ENCODE measurements around the gene INSRR. TPM values are rescaled to one million over a fixed set of nuclear protein-coding genes. Genes with fewer than 3 reads are reported as not detected.
A peak's percentile ranks its signal among the peaks of the same experiment; 100 is the strongest.

INSRR gene
- total RNA-seq, 1 donor from 2014 or later = 0.41 TPM

DNA sequence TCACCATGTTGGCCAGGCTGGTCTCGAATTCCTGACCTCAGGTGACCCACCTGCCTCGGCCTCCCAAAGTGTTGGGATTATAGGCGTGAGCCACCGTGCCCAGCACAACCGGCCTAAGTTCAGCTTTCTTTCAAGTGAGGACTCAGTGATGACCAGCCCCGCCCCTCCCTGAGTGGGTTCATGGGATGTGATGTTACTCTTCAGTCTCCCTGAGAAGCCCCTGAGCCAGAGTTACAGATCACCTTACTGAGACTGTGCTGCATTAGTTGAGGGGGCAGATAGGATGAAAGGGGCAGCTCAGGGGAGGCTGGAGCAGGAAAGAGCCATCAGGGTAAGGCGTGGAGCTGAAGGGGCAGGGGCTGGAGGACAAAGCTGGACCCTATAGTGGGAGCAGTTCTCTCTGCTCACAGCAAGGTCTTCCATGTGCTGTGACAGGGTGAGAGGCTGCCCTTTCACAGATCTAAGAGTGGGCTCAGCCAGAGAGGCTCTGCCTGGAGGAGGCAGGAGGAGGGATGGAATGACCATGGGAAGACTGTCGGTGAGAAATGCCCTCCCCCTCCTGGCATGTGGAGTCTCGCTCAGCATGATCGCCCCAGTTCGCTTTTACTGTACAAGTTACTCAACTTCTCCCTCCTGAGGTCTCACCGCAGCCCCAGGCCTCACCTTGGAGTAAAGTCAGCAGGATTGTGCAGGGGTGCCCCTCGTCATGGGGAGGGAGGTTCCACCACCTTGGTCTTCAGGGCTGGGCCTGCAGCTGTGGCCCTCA lies 55.6 kb downstream of the INSRR start:
- Histone ChIP-seq H3K36me3 (peaks cover 30% of the 10 kb centered on the region), H3K4me3 (no peak overlapping the region), H3K9me3 (replicated peaks) (no peaks in the 10 kb centered on the region), H3K27ac (replicated peaks) (no peak overlapping the region), H3K27me3 (ENCODE audit: low read depth) (no peaks in the 10 kb centered on the region), H3K4me1 (peaks cover 74% of the 10 kb centered on the region)
- DNase-seq = no peak
- intact Hi-C loops (cut with micrococcal nuclease) = no loop called here
- TF ChIP-seq, protein P1, sequence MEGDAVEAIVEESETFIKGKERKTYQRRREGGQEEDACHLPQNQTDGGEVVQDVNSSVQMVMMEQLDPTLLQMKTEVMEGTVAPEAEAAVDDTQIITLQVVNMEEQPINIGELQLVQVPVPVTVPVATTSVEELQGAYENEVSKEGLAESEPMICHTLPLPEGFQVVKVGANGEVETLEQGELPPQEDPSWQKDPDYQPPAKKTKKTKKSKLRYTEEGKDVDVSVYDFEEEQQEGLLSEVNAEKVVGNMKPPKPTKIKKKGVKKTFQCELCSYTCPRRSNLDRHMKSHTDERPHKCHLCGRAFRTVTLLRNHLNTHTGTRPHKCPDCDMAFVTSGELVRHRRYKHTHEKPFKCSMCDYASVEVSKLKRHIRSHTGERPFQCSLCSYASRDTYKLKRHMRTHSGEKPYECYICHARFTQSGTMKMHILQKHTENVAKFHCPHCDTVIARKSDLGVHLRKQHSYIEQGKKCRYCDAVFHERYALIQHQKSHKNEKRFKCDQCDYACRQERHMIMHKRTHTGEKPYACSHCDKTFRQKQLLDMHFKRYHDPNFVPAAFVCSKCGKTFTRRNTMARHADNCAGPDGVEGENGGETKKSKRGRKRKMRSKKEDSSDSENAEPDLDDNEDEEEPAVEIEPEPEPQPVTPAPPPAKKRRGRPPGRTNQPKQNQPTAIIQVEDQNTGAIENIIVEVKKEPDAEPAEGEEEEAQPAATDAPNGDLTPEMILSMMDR (IDR thresholded peaks at IDR 0.05; ENCODE audit: borderline replicate concordance) = no peak

DNA sequence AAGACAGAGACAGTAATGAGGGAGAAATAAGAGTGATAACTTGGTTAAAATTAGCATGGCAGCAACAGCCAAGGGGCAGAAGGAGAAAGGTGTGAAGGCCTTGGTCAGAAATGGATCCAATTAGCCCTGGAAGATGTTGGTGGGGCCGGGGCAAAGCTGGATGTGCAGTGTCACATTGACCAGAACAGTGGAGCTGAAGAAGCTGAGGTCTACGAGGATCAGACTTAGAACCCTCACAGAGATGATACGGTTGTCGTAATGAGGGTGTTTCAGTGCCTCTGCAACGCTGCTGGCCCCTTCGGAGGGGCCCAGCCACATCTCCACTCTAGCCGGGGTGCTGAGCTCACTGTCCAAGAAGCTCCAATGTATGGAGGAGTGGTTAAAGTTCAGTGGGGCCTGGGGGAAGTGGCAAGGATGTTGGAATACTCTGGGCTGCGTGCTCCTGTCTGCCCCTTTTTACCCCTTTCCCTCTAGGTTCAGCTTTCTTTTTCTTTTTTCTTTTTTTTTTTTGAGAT lies 56.4 kb downstream of the INSRR start:
- Histone ChIP-seq H3K36me3 (peaks cover 38% of the 10 kb centered on the region), H3K4me3 (no peak overlapping the region), H3K27ac (replicated peaks) (no peak overlapping the region), H3K4me1 (peaks cover 69% of the 10 kb centered on the region), H3K27me3 (ENCODE audit: low read depth) (no peaks in the 10 kb centered on the region), H3K9me3 (replicated peaks) (no peaks in the 10 kb centered on the region)
- intact Hi-C loops (cut with micrococcal nuclease) = no loop called here
- no peak for DNase-seq
- TF ChIP-seq, protein P1 (IDR thresholded peaks at IDR 0.05; ENCODE audit: borderline replicate concordance) = no peak

DNA sequence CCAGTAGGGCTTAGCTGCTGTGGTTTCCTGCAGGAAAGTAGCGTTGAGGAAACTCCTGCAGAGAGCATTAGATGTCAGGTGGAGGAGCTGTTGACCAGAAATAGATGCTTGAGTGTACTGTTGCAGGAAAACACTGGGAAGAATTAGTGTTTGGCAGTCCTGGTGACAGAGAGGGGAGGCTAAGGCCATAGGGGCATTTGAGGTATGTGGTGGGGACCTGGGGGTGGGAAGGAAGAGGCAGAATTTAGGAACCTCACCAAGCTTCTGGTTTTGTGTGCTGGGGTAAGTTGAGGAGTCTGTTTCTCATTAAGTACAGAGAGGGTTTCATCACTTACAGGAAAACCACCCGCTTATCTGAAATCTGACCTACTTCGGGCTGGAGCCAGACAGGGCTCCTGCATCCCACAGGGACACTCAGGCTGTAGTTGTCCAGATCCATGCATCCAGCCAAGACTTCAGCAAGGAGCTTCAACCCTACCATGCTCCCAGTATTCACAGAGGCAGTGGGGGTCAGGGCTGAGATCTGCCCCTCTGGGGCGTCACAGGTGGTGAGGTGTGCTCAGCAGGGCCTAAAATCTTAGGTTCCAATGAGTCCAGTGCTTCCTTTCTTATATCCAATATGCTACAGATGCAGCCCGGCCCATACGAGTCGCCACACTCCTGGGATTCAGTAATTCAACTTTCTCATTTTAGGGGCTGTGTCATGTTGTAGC lies 57.4 kb downstream of the INSRR start:
- DNase-seq = peak; percentile 31
- TF ChIP-seq, protein P1 (IDR thresholded peaks at IDR 0.05; ENCODE audit: borderline replicate concordance) = peak; percentile 41
- Histone ChIP-seq H3K27ac (replicated peaks) (peak overlapping the region; percentile 0), H3K4me1 (peaks cover 60% of the 10 kb centered on the region), H3K36me3 (peaks cover 47% of the 10 kb centered on the region), H3K9me3 (replicated peaks) (no peaks in the 10 kb centered on the region), H3K4me3 (no peak overlapping the region), H3K27me3 (ENCODE audit: low read depth) (no peaks in the 10 kb centered on the region)
- intact Hi-C loops (cut with micrococcal nuclease) = no loop called here

DNA sequence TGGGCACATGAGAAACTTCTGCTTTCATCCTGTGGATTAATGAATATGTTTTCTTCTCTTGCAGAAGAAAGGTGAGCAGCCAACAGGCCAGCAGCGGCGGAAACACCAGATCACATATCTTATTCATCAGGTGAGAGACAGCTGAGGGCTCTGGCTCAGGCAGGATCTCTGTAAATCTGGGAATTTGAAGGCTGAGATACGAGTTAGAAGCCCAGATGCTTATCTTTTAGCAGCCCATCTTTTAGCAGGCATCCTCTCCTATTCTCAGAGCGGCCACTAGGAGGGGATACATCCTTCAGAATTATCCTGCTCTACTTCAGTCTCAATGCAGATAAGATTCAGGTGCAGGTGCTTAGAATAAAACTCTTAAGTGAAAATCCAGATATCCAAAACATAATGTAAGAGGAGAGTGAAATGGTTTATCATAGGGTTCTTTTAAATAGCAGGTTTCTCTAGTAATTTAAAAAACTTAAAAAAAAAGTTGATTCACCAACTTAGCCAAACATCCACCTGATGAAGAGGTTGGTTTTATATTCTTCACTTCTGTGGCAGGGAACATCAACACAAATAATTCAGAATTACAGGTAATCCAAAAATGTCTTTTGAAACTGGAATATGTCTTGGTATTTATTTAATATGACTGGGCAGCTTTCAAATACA lies 61.6 kb downstream of the INSRR start:
- no peaks in the 10 kb centered on the region for H3K27me3 ChIP-seq (ENCODE audit: low read depth)
- H3K27ac ChIP-seq (replicated peaks) = no peak overlapping the region
- intact Hi-C loops (cut with micrococcal nuclease) = loop anchor here (10.0 kb wide), 1 partner anchor 67 kb away; the partner anchor contains the start of gene NTRK1
- H3K4me3 ChIP-seq = no peak overlapping the region
- TF ChIP-seq, protein P1 (IDR thresholded peaks at IDR 0.05; ENCODE audit: borderline replicate concordance) = peak; percentile 75
- H3K4me1 ChIP-seq = peaks cover 24% of the 10 kb centered on the region
- DNase-seq = no peak
- no peaks in the 10 kb centered on the region for H3K9me3 ChIP-seq (replicated peaks)
- peaks cover 89% of the 10 kb centered on the region for H3K36me3 ChIP-seq

DNA sequence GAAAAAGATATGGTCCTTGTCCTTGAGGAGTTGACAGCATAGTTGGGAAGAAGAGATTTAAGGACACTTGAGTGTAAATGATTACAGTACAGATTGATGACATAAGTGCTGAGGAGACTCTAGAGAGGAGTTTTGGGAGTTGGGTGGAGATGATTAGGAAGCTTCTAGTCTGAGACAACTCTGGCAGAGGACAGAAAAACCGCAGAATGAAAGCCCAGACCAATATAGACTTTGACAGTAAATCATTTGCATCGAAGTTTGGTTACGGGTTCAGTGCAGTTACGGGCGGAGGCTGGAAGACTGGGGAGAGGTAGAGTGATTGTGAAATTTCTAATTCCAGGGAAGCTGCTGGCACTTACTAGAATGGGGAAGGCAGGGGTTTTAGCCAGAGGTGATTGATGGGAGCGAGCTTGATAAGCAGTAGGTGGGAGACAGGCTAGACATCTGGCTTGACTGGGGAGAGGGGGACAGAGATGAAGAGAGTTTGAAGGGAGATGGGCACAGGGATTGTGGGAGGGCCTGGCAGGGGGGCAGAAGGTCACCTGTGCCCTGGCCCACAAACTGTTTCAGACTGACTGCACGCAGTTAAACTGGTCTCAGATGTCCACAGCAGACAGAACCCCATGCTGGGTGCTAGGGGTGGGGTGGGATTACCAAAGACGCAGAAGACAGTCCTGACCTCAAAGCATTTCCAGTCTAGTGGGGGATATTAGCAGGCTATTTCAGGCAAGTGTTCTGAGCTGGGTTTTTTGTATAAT lies 62.4 kb downstream of the INSRR start:
- intact Hi-C loops (cut with micrococcal nuclease) = loop anchor here (10.0 kb wide), 1 partner anchor 68 kb away; the partner anchor contains the start of gene NTRK1
- TF ChIP-seq, protein P1 (IDR thresholded peaks at IDR 0.05; ENCODE audit: borderline replicate concordance) = no peak
- H3K27me3 ChIP-seq (ENCODE audit: low read depth) = no peaks in the 10 kb centered on the region

More for the DNA sequence above, 62.4 kb downstream of the INSRR start:
- Histone ChIP-seq H3K36me3 (peaks cover 97% of the 10 kb centered on the region), H3K9me3 (replicated peaks) (no peaks in the 10 kb centered on the region), H3K4me3 (no peak overlapping the region), H3K27ac (replicated peaks) (no peak overlapping the region), H3K4me1 (peaks cover 17% of the 10 kb centered on the region)
- DNase-seq = no peak
